IMR-90 (cell line): ENCODE data around the gene BRAF. TPM values are rescaled to one million over a fixed set of nuclear protein-coding genes. Genes with fewer than 3 reads are reported as not detected.

ENCODE experiments used
- ATAC-seq: fragments of 200-7000 bp; cut with Tn5 transposase; 2 replicates; pipeline ENCODE4 v1.9.1; 2020; ENCODE audit warnings: low read depth, mild to moderate bottlenecking, moderate library complexity
- BruUV-seq: library from RNA; stranded (reverse); fragments of 400-500 nt; replicated peaks from 2 replicates; lab custom pipeline; 2021; lab: Mats Ljungman, UMichigan
- CTCF ChIA-PET: fragments of 300-600 bp; formaldehyde crosslinking; extraction: SDS; loops from one replicate; lab custom pipeline; 2021; ENCODE audit warnings: antibody characterized with exemption; lab: Yijun Ruan, JAX
- POLR2A ChIA-PET: fragments of 300-600 bp; sonication (Branson Sonifier 250); formaldehyde crosslinking; loops from one replicate; lab custom pipeline; 2022; ENCODE audit warnings: antibody characterized with exemption; ENCODE audit not compliant: unreplicated experiment; lab: Charles Lee
- DNase-seq: peaks from one replicate; pipeline ENCODE4 v3.0.0; 2013
- H2AFZ ChIP-seq: replicated peaks from 2 replicates; pipeline ENCODE3; 2013; ENCODE audit warnings: low read length, mild to moderate bottlenecking; ENCODE audit not compliant: poor library complexity
- H2AK5ac ChIP-seq: 2 replicates; pipeline ENCODE4 v1.6.1; 2013; ENCODE audit warnings: low read depth, low read length, inconsistent platforms
- H2AK9ac ChIP-seq: replicated peaks from 2 replicates; pipeline ENCODE3; 2013; ENCODE audit warnings: mild to moderate bottlenecking, low read depth, low read length, moderate library complexity; ENCODE audit not compliant: poor library complexity
- H2BK120ac ChIP-seq: 2 replicates; pipeline ENCODE4 v1.6.1; 2013; ENCODE audit warnings: low read depth, low read length, inconsistent platforms
- H2BK15ac ChIP-seq: 3 replicates; pipeline ENCODE4 v1.6.1; 2013; ENCODE audit warnings: low read depth, low read length, inconsistent platforms
- H2BK20ac ChIP-seq: 2 replicates; pipeline ENCODE4 v1.6.1; 2013; ENCODE audit warnings: low read depth, mild to moderate bottlenecking, inconsistent platforms, low read length, moderate library complexity
- H2BK5ac ChIP-seq: 2 replicates; pipeline ENCODE4 v1.6.1; 2013; ENCODE audit warnings: mild to moderate bottlenecking, low read depth, low read length, inconsistent platforms; ENCODE audit not compliant: poor library complexity, severe bottlenecking
- H3K14ac ChIP-seq: replicated peaks from 2 replicates; pipeline ENCODE4 v1.6.1; 2013; ENCODE audit warnings: low read depth, low read length, inconsistent platforms
- H3K18ac ChIP-seq: 2 replicates; pipeline ENCODE4 v1.6.1; 2013; ENCODE audit warnings: low read depth, low read length, control low read depth
- H3K23ac ChIP-seq: 2 replicates; pipeline ENCODE4 v1.6.1; 2013; ENCODE audit warnings: low read depth, low read length, inconsistent platforms
- H3K27ac ChIP-seq: 2 replicates; pipeline ENCODE4 v1.5.1; 2013; ENCODE audit warnings: mild to moderate bottlenecking, control low read depth, low read length; ENCODE audit not compliant: insufficient read depth
- H3K27me3 ChIP-seq: 2 replicates; pipeline ENCODE4 v1.6.1; 2013; ENCODE audit warnings: low read length; ENCODE audit not compliant: control insufficient read depth, insufficient read depth
- H3K36me3 ChIP-seq: 2 replicates; pipeline ENCODE4 v1.6.1; 2013; ENCODE audit warnings: low read length, mixed read lengths; ENCODE audit not compliant: control insufficient read depth, insufficient read depth
- H3K4ac ChIP-seq: 2 replicates; pipeline ENCODE4 v1.6.1; 2013; ENCODE audit warnings: low read depth, low read length, inconsistent platforms
- H3K4me1 ChIP-seq: 2 replicates; pipeline ENCODE4 v1.6.1; 2013; ENCODE audit warnings: low read length, mixed read lengths; ENCODE audit not compliant: control insufficient read depth, insufficient read depth
- H3K4me2 ChIP-seq: 2 replicates; pipeline ENCODE4 v1.6.1; 2013; ENCODE audit warnings: low read depth, mild to moderate bottlenecking, control low read depth, low read length, moderate library complexity
- H3K4me3 ChIP-seq: 2 replicates; pipeline ENCODE4 v1.5.1; 2013; ENCODE audit warnings: low read depth, mild to moderate bottlenecking, control low read depth, low read length, moderate library complexity; ENCODE audit not compliant: insufficient read depth
- H3K56ac ChIP-seq: 2 replicates; pipeline ENCODE4 v1.6.1; 2013; ENCODE audit warnings: low read length, inconsistent platforms; ENCODE audit not compliant: insufficient read depth; ENCODE audit errors: extremely low read depth
- H3K79me1 ChIP-seq, 2 experiments: 2 replicates each; pipeline ENCODE4 v1.6.1; 2013; ENCODE audit warnings: low read length in 2 of 2, inconsistent platforms in 1 of 2, low read depth in 1 of 2
- H3K9ac ChIP-seq: 2 replicates; pipeline ENCODE4 v1.6.1; 2013; ENCODE audit warnings: low read depth, low read length, control low read depth
- H3K9me1 ChIP-seq: 2 replicates; pipeline ENCODE4 v1.6.1; 2013; ENCODE audit warnings: low read length, inconsistent platforms; ENCODE audit not compliant: insufficient read depth
- H3K9me3 ChIP-seq: 2 replicates; pipeline ENCODE4 v1.6.1; 2013; ENCODE audit warnings: low read length; ENCODE audit not compliant: control insufficient read depth, insufficient read depth
- H4K20me1 ChIP-seq: 2 replicates; pipeline ENCODE4 v1.6.1; 2013; ENCODE audit warnings: low read length, inconsistent platforms; ENCODE audit not compliant: insufficient read depth
- H4K5ac ChIP-seq: 2 replicates; pipeline ENCODE4 v1.6.1; 2013; ENCODE audit warnings: mild to moderate bottlenecking, low read depth, low read length, control low read depth
- H4K8ac ChIP-seq, 2 experiments: 2 replicates each; pipeline ENCODE4 v1.6.1; 2013; ENCODE audit warnings: low read depth in 2 of 2, low read length in 2 of 2, control low read depth in 1 of 2, inconsistent platforms in 1 of 2
- H4K91ac ChIP-seq: 2 replicates; pipeline ENCODE4 v1.6.1; 2013; ENCODE audit warnings: low read depth, low read length, inconsistent platforms; ENCODE audit not compliant: insufficient read depth
- CEBPB ChIP-seq: IDR thresholded peaks from 2 replicates; pipeline ENCODE4 v1.6.1; 2012; ENCODE audit warnings: low read depth, low read length, improper control_type of control experiment
- FOS ChIP-seq: fragments of 150-350 bp; IDR thresholded peaks from 2 replicates; pipeline ENCODE4 v1.6.1; 2016; ENCODE audit warnings: low read depth, low read length
- MXI1 ChIP-seq: IDR thresholded peaks from 2 replicates; pipeline ENCODE4 v1.6.1; 2012; ENCODE audit warnings: low read depth, mild to moderate bottlenecking, low read length, moderate library complexity, borderline replicate concordance
- RAD21 ChIP-seq: IDR thresholded peaks from 2 replicates; pipeline ENCODE4 v1.6.1; 2012; ENCODE audit warnings: low read length, improper control_type of control experiment
- RFX5 ChIP-seq: IDR thresholded peaks from 2 replicates; pipeline ENCODE4 v1.8.0; 2012; ENCODE audit warnings: low read depth, mild to moderate bottlenecking, low read length, moderate library complexity
- WGBS, 2 experiments: methylation state at CpG; one replicate each; pipeline versions ENCODE4 v1.1.5 to v1.1.7; 2013; ENCODE audit warnings: missing lambda C conversion rate in 2 of 2; ENCODE audit not compliant: insufficient read length in 1 of 2; ENCODE audit errors: extremely low coverage in 2 of 2; 5-methylcytosine and 5-hydroxymethylcytosine counted together
- dilution Hi-C: fragments of 300-500 bp; cut with HindIII; formaldehyde crosslinking; loops from one replicate; pipeline ENCODE4 v1.14.3; 2018; ENCODE audit warnings: low sequenced_read_pairs; ENCODE audit not compliant: unreplicated experiment
- in situ Hi-C: fragments of 300-500 bp; cut with MboI; formaldehyde crosslinking; loops from 3 replicates; pipeline ENCODE4 v1.14.3; 2019; ENCODE audit warnings: low sequenced_read_pairs, inconsistent platforms, mixed read lengths
- intact Hi-C: fragments of 100-400 bp; cut with micrococcal nuclease; formaldehyde crosslinking; loops from 2 replicates; pipeline ENCODE4 v1.10.0; 2022
- polyA plus RNA-seq, 3 experiments: library from polyadenylated mRNA; depleted of rRNA; stranded (reverse); fragments of >200 nt; gene quantifications; 2 replicates each; pipeline ENCODE4 v1.2.3, GENCODE V29; 2012; ENCODE audit warnings: low replicate concordance in 1 of 3
- total RNA-seq: library from RNA; depleted of rRNA; stranded (reverse); fragments of >200 nt; gene quantifications from 2 replicates; pipeline ENCODE4 v1.2.3, GENCODE V29; 2012
- TF ChIP-seq, protein P1 (sequence below): conservative IDR thresholded peaks from 2 replicates; pipeline ENCODE4 v1.5.1; 2012; ENCODE audit warnings: mild to moderate bottlenecking, low read depth, low read length, improper control_type of control experiment
- TF ChIP-seq, protein P2 (sequence below): fragments of 150-350 bp; IDR thresholded peaks from 2 replicates; pipeline ENCODE4 v1.6.1; 2017; ENCODE audit warnings: mild to moderate bottlenecking, antibody characterized with exemption, low read length, low read depth

Gene BRAF
- total and polyA plus RNA-seq, 2 of the 4 experiments (the other 2 are of a cell fraction): 5.7 to 12.9 TPM

DNA sequence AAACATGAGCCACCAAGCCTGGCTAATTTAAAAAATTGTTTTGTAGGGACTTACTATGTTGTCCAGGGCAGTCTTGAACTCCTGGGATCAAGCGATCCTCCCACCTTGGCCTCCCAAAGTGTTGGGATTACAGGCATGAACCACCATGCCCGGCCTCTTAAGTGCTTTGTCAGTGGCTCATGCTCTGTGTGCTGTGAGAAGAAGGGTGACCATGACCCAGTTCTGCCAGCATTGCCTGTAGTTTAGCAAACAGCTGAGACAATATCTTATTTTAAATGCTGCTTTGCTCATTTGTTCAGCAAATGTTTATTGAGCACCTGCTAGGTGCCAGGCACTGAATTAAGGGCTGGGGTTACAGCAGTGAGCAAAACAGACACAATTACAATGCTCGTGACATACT, 243.0 kb downstream of the BRAF start:
- no peak overlapping the region for H3K27ac ChIP-seq
- no peaks in the 10 kb centered on the region for H3K79me1 ChIP-seq
- no peak overlapping the region for H3K4ac ChIP-seq
- no peaks in the 10 kb centered on the region for H4K20me1 ChIP-seq
- H2BK5ac ChIP-seq: no peak overlapping the region
- H2AK5ac ChIP-seq: no peak overlapping the region
- H2AK9ac ChIP-seq: no peak overlapping the region
- H4K5ac ChIP-seq: no peak overlapping the region
- no peak overlapping the region for H3K23ac ChIP-seq
- no peak overlapping the region for H3K18ac ChIP-seq
- H3K4me2 ChIP-seq: no peak overlapping the region
- no peak overlapping the region for H4K91ac ChIP-seq
- no peaks in the 10 kb centered on the region for H3K4me1 ChIP-seq
- POLR2A ChIA-PET: no interaction called here
- H2AFZ ChIP-seq: no peak overlapping the region
- no peak overlapping the region for H2BK20ac ChIP-seq
- TF ChIP-seq CEBPB (no peak), RAD21 (no peak), RFX5 (no peak), FOS (no peak), MXI1 (no peak)
- TF ChIP-seq, protein P1, sequence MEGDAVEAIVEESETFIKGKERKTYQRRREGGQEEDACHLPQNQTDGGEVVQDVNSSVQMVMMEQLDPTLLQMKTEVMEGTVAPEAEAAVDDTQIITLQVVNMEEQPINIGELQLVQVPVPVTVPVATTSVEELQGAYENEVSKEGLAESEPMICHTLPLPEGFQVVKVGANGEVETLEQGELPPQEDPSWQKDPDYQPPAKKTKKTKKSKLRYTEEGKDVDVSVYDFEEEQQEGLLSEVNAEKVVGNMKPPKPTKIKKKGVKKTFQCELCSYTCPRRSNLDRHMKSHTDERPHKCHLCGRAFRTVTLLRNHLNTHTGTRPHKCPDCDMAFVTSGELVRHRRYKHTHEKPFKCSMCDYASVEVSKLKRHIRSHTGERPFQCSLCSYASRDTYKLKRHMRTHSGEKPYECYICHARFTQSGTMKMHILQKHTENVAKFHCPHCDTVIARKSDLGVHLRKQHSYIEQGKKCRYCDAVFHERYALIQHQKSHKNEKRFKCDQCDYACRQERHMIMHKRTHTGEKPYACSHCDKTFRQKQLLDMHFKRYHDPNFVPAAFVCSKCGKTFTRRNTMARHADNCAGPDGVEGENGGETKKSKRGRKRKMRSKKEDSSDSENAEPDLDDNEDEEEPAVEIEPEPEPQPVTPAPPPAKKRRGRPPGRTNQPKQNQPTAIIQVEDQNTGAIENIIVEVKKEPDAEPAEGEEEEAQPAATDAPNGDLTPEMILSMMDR: no peak
- TF ChIP-seq, protein P2, sequence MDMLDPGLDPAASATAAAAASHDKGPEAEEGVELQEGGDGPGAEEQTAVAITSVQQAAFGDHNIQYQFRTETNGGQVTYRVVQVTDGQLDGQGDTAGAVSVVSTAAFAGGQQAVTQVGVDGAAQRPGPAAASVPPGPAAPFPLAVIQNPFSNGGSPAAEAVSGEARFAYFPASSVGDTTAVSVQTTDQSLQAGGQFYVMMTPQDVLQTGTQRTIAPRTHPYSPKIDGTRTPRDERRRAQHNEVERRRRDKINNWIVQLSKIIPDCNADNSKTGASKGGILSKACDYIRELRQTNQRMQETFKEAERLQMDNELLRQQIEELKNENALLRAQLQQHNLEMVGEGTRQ: no peak
- in situ Hi-C loops (loop anchor here (10.0 kb wide), 1 partner anchor 853 kb away; no protein-coding TSS in a partner anchor), dilution Hi-C loops (no loop called here), intact Hi-C loops (no loop called here)
- no TSS peak for BruUV-seq
- ATAC-seq (no peak), DNase-seq (no peak)
- H3K4me3 ChIP-seq: no peak overlapping the region
- 90% methylated on average over 2 of the region's 3 CpGs; no CpG with 5 or more reads in 1 of the 2 experiments for WGBS, 2 experiments
- H2BK120ac ChIP-seq: no peak overlapping the region
- H3K27me3 ChIP-seq: no peaks in the 10 kb centered on the region
- no peak overlapping the region for H2BK15ac ChIP-seq
- H3K36me3 ChIP-seq: peaks cover 5% of the 10 kb centered on the region
- H3K14ac ChIP-seq: no peak overlapping the region
- 0 out of 2 replicates have a peak, but pooled peaks cover 4% of the 10 kb centered on the region for H3K9me1 ChIP-seq
- no peak overlapping the region for H3K56ac ChIP-seq
- no peak overlapping the region for H4K8ac ChIP-seq
- no peaks in the 10 kb centered on the region for H3K9me3 ChIP-seq
- CTCF ChIA-PET: no interaction called here
- no peak overlapping the region for H3K9ac ChIP-seq
